GM12892 (cell line): ENCODE measurements around the gene PPP2R5C.

Source experiments
- POLR2A ChIP-seq: IDR thresholded peaks from 2 replicates; pipeline ENCODE4 v1.6.1; 2011; ENCODE audit warnings: low read depth, low read length, control low read depth
- POLR2AphosphoS5 ChIP-seq: IDR thresholded peaks from 2 replicates; pipeline ENCODE4 v1.6.1; 2011; ENCODE audit warnings: low read depth, low read length, control low read depth

DNA sequence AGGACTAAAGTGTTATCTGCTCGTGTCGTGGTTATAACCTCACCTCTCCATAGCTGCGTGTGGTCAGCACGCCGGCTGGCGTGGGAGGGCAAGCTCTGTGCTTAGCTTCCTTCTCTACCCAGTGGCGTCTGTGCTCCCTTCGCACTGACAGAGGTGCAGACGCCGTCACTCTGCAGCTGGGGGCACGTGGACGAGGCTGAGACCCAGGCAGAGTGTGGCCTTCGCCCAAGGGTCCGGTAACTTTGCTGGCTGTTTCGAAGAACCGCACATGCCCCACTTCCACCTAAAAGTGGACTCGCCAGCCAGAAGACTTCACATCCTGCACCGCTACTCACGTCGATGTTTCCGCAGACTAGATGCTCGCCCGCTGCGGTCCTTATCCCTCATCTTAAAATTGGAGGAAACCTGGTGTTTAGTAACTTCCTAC lies 166.9 kb downstream of the PPP2R5C start:
- TF ChIP-seq POLR2AphosphoS5 (no peak), POLR2A (no peak)
